Measurements from ENCODE around the gene BCAR3. TPM values are rescaled to one million over a fixed set of nuclear protein-coding genes. Genes with fewer than 3 reads are reported as not detected.

Gene BCAR3
- total RNA-seq, 2 donors from 2014 or later: 32.7 to 48.7 TPM

- Histone ChIP-seq H3K4me1 (ENCODE audit: control insufficient read depth, insufficient read depth, low read length) (no peaks in the 10 kb centered on the region), H3K9ac (ENCODE audit: extremely low read depth, low read length, poor library complexity, severe bottlenecking) (no peak overlapping the region), H3K9me3 (ENCODE audit: control insufficient read depth, low read length) (no peaks in the 10 kb centered on the region), H3K36me3 (ENCODE audit: control insufficient read depth, insufficient read depth, low read length) (no peaks in the 10 kb centered on the region), H3K4me3 (ENCODE audit: low read length) (no peak overlapping the region), H3K27ac (ENCODE audit: low read depth, low read length) (no peak overlapping the region), H3K27me3 (ENCODE audit: control insufficient read depth, insufficient read depth, low read length, poor library complexity, severe bottlenecking) (no peaks in the 10 kb centered on the region)
- no peak for DNase-seq
- Mint-ChIP-seq H3K9me3 (no peaks in the 10 kb centered on the region), H3K4me3 (no peak overlapping the region), H3K36me3 (ENCODE audit: low read depth) (no peaks in the 10 kb centered on the region), H3K27ac (no peak overlapping the region), H3K4me1 (peaks cover 20% of the 10 kb centered on the region), H3K27me3 (ENCODE audit: insufficient read depth) (no peaks in the 10 kb centered on the region)
- TF ChIP-seq, protein P1, sequence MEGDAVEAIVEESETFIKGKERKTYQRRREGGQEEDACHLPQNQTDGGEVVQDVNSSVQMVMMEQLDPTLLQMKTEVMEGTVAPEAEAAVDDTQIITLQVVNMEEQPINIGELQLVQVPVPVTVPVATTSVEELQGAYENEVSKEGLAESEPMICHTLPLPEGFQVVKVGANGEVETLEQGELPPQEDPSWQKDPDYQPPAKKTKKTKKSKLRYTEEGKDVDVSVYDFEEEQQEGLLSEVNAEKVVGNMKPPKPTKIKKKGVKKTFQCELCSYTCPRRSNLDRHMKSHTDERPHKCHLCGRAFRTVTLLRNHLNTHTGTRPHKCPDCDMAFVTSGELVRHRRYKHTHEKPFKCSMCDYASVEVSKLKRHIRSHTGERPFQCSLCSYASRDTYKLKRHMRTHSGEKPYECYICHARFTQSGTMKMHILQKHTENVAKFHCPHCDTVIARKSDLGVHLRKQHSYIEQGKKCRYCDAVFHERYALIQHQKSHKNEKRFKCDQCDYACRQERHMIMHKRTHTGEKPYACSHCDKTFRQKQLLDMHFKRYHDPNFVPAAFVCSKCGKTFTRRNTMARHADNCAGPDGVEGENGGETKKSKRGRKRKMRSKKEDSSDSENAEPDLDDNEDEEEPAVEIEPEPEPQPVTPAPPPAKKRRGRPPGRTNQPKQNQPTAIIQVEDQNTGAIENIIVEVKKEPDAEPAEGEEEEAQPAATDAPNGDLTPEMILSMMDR (conservative IDR thresholded peaks at IDR 0.05): no peak
- 86 to 96% methylated on average over 2 of the region's 2 CpGs for WGBS, 2 experiments (ENCODE audit: insufficient coverage in 1 of 2, insufficient read length in 1 of 2)
Measured at GRCh38 chr1:93695411-93696005, 13.9 kb upstream of the BCAR3 start.

GRCh38 chr1:93694819-93695218, 13.2 kb upstream of the BCAR3 start:
- H3K4me3 ChIP-seq (ENCODE audit: low read length): no peak overlapping the region
- H3K27ac ChIP-seq (ENCODE audit: low read depth, low read length): no peak overlapping the region
- H3K9me3 ChIP-seq (ENCODE audit: control insufficient read depth, low read length): no peaks in the 10 kb centered on the region
- H3K27me3 ChIP-seq (ENCODE audit: control insufficient read depth, insufficient read depth, low read length, poor library complexity, severe bottlenecking): no peaks in the 10 kb centered on the region
- DNase-seq: peak; percentile 85
- no peaks in the 10 kb centered on the region for H3K4me1 ChIP-seq (ENCODE audit: control insufficient read depth, insufficient read depth, low read length)
- Mint-ChIP-seq H3K36me3 (ENCODE audit: low read depth) (no peaks in the 10 kb centered on the region), H3K4me3 (no peak overlapping the region), H3K4me1 (peaks cover 17% of the 10 kb centered on the region), H3K27ac (no peak overlapping the region), H3K9me3 (no peaks in the 10 kb centered on the region), H3K27me3 (ENCODE audit: insufficient read depth) (no peaks in the 10 kb centered on the region)
- TF ChIP-seq, protein P1 (conservative IDR thresholded peaks at IDR 0.05): no peak
- no peaks in the 10 kb centered on the region for H3K36me3 ChIP-seq (ENCODE audit: control insufficient read depth, insufficient read depth, low read length)
- no peak overlapping the region for H3K9ac ChIP-seq (ENCODE audit: extremely low read depth, low read length, poor library complexity, severe bottlenecking)
- WGBS, 2 experiments (ENCODE audit: insufficient coverage in 1 of 2, insufficient read length in 1 of 2): 90 to 97% methylated on average over 3 of the region's 3 CpGs

DNA sequence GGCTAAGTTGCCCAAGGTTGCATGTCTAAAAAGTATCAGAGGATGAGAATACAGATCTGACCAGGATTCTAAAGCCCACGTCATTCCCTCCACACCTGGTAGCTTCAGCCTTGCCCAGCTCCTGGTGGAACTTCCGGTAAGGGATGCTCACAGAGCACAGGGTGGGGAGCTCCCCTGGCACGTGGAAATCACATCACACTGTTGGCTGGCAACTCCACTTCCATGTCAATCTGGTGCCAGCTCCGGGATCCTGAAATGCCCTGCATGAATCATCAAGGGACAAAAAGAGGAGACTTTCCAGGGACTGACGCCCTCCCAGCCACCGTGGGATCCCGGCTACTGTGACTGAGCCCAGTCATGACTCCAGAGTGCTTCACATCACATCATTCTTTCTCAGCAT, 12.4 kb upstream of the BCAR3 start:
- H3K27me3 Mint-ChIP-seq (ENCODE audit: insufficient read depth): no peaks in the 10 kb centered on the region
- no peak overlapping the region for H3K27ac Mint-ChIP-seq
- H3K4me1 Mint-ChIP-seq: peaks cover 16% of the 10 kb centered on the region

More for the DNA sequence above, 12.4 kb upstream of the BCAR3 start:
- no peak overlapping the region for H3K4me3 ChIP-seq (ENCODE audit: low read length)
- 91 to 100% methylated on average over 3 to 7 of the region's 7 CpGs for WGBS, 2 experiments (ENCODE audit: insufficient coverage in 1 of 2, insufficient read length in 1 of 2)
- no peaks in the 10 kb centered on the region for H3K4me1 ChIP-seq (ENCODE audit: control insufficient read depth, insufficient read depth, low read length)
- H3K36me3 ChIP-seq (ENCODE audit: control insufficient read depth, insufficient read depth, low read length): no peaks in the 10 kb centered on the region
- TF ChIP-seq, protein P1 (conservative IDR thresholded peaks at IDR 0.05): no peak
- no peaks in the 10 kb centered on the region for H3K36me3 Mint-ChIP-seq (ENCODE audit: low read depth)
- no peaks in the 10 kb centered on the region for H3K27me3 ChIP-seq (ENCODE audit: control insufficient read depth, insufficient read depth, low read length, poor library complexity, severe bottlenecking)
- H3K9me3 Mint-ChIP-seq: no peaks in the 10 kb centered on the region
- no peak overlapping the region for H3K27ac ChIP-seq (ENCODE audit: low read depth, low read length)
- no peaks in the 10 kb centered on the region for H3K9me3 ChIP-seq (ENCODE audit: control insufficient read depth, low read length)
- H3K9ac ChIP-seq (ENCODE audit: extremely low read depth, low read length, poor library complexity, severe bottlenecking): no peak overlapping the region
- H3K4me3 Mint-ChIP-seq: no peak overlapping the region
- no peak for DNase-seq
